Progenitor cell of endocrine pancreas (in vitro differentiated cells): ENCODE results near the gene AFG1L. TPM values are rescaled to one million over a fixed set of nuclear protein-coding genes. Genes with fewer than 3 reads are reported as not detected.
"Not testable (repeated sequence)": the region's sequence is repeated elsewhere in the genome, so short reads cannot be mapped to it uniquely, and the experiment has no call there.

ENCODE experiments used
- DNase-seq: peaks from one replicate; pipeline ENCODE4 v3.0.0; 2021; ENCODE audit warnings: low spot score; ENCODE audit not compliant: unreplicated experiment
- H3K27ac Mint-ChIP-seq: 2 replicates; pipeline ENCODE4 v1.8.0; 2021; ENCODE audit warnings: mild to moderate bottlenecking, moderate library complexity, mixed read lengths
- H3K27me3 Mint-ChIP-seq: 2 replicates; pipeline ENCODE4 v1.8.0; 2021; ENCODE audit warnings: mixed read lengths
- H3K36me3 Mint-ChIP-seq: 2 replicates; pipeline ENCODE4 v1.8.0; 2022; ENCODE audit warnings: mixed read lengths; ENCODE audit not compliant: insufficient read depth
- H3K4me1 Mint-ChIP-seq: 2 replicates; pipeline ENCODE4 v1.8.0; 2021; ENCODE audit warnings: low read depth, mixed read lengths
- H3K4me3 Mint-ChIP-seq: 2 replicates; pipeline ENCODE4 v1.8.0; 2021; ENCODE audit warnings: low read depth, mild to moderate bottlenecking, moderate library complexity, mixed read lengths
- H3K9me3 Mint-ChIP-seq: 2 replicates; pipeline ENCODE4 v1.8.0; 2021; ENCODE audit warnings: low read depth, mixed read lengths
- CTCF ChIP-seq: fragments of 200-600 bp; sonication (generic); IDR thresholded peaks from one replicate; pipeline ENCODE4 v1.5.0; 2021; ENCODE audit warnings: antibody characterized with exemption, mild to moderate bottlenecking; ENCODE audit not compliant: unreplicated experiment
- long read RNA-seq: library from polyadenylated mRNA; unstranded; transcript quantifications from one replicate; pipeline ENCODE4 v2.0.0, GENCODE V29; 2020
- total RNA-seq: library from RNA; stranded (reverse); gene quantifications from 2 replicates; pipeline ENCODE4 v1.2.1, GENCODE V29; 2021

AFG1L gene
- total RNA-seq = 8.5 and 9.6 TPM in 2 replicates
- long read RNA-seq, full-length matches to known transcripts = 8 of 20 reads
- long read RNA-seq, partial matches to known transcripts = 1 of 20 reads
- long read RNA-seq, other reads (novel, unspliced or antisense) = 11 of 20 reads

DNA sequence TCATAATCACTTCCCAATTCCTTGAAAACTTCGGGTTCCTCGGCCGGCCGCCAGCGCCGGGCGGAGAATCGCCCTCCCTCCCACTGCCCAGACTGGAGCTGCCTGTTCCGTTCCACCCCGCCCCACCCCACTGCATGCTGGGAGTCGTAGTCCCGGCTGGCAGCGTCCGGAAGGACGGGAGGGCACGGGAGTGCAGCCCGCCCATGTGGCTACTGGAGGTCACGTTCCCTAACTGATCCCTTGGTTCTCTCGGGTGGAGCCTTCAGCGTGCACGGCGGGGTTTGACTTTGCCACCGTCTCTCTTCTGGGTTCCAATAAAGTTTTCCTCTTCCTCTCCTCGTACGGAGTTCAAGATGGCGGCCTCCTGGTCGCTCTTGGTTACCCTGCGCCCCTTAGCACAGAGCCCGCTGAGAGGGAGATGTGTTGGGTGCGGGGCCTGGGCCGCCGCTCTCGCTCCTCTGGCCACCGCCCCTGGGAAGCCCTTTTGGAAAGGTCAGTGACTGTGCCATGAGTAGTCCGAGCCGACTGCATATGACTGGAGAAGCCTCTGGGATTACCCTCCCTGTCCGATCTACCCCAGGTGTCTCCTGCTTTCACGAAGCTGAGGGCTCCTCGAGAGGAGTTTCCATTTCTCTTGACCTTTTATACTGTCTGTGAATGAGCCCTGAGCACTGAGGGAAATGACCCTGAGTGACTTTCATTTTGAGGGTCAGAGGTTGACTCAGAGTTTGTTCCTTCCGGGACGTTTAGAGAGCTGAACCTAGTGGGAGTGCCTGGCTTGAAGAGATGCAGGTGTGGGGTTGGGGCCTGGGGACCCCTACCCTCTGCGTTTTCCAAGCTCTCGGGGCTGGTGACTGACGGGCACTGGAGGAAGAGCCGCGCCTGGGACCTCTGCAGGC lies at the start of gene AFG1L:
Gene AFG1L (plus strand): TSS at position 328 of the 899 bp plus-strand sequence. CDS start 26 bp downstream, at position 354.
- Mint-ChIP-seq H3K4me1 (peaks cover 7% of the 10 kb centered on the region), H3K4me3 (peak within 1 kb of the TSS; percentile 98), H3K27ac (peak within 1 kb of the TSS; percentile 99), H3K9me3 (no peaks in the 10 kb centered on the region), H3K36me3 (no peaks in the 10 kb centered on the region), H3K27me3 (no peaks in the 10 kb centered on the region)
- DNase-seq = peak; percentile 76
- no peak for TF ChIP-seq CTCF

DNA sequence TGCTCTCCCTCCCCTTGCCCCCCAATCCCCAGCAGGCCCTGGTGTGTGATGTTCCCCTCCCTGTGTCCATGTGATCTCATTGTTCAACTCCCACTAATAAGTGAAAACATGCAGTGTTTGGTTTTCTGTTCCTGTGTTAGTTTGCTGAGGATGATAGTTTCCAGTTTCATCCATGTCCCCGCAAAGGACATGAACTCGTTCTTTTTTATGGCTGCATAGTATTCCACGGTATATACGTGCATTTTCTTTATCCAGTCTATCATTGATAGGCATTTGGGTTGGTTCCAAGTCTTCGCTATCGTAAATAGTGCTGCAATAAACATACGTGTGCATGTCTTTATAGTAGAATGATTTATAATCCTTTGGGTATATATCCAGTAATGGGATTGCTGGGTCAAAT lies 49.8 kb upstream of the AFG1L start:
- Mint-ChIP-seq H3K4me1 (peaks cover 18% of the 10 kb centered on the region), H3K36me3 (peaks cover 42% of the 10 kb centered on the region), H3K9me3 (peaks cover 12% of the 10 kb centered on the region)
- H3K4me3 Mint-ChIP-seq, H3K27me3 Mint-ChIP-seq, H3K27ac Mint-ChIP-seq, DNase-seq: not testable (repeated sequence)

DNA sequence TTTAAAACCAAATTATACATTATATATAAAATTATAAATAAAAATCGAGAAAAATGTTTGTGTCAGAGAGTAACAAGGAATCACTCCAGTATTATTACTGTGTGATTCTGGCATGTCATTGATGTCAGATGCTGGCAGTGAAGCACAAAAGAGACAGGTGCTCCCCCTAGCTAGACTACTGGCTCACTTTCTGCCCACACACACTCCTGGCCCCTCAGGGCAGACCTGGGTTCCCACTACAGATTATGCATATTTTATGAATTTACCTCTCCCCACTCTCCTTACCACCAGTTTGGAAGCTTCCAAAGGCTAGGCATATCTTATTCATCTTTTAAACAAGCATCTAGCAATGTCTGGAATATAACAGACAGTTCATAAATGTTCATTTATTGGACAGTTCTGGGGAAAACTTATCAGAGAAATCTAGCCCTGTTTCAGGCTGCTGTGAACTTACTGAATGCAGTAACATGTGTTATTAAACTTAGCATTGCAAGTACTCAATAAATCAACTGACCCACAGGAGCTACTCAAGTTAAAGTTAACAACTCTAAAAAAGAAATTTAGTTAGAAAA lies 46.8 kb upstream of the AFG1L start:
- TF ChIP-seq CTCF = no peak
- H3K27me3 Mint-ChIP-seq = no peaks in the 10 kb centered on the region
- H3K27ac Mint-ChIP-seq = no peak overlapping the region
- H3K9me3 Mint-ChIP-seq = no peaks in the 10 kb centered on the region
- DNase-seq = no peak
- H3K36me3 Mint-ChIP-seq = peaks cover 31% of the 10 kb centered on the region
- no peak overlapping the region for H3K4me3 Mint-ChIP-seq
- peaks cover 7% of the 10 kb centered on the region for H3K4me1 Mint-ChIP-seq

- Mint-ChIP-seq H3K36me3 (peaks cover 22% of the 10 kb centered on the region), H3K4me1 (peaks cover 7% of the 10 kb centered on the region), H3K9me3 (no peaks in the 10 kb centered on the region), H3K27ac (no peak overlapping the region), H3K4me3 (no peak overlapping the region), H3K27me3 (no peaks in the 10 kb centered on the region)
- DNase-seq = no peak
- TF ChIP-seq CTCF = peak; percentile 16
Measured at GRCh38 chr6:108250240-108250866, 44.5 kb upstream of the AFG1L start.

DNA sequence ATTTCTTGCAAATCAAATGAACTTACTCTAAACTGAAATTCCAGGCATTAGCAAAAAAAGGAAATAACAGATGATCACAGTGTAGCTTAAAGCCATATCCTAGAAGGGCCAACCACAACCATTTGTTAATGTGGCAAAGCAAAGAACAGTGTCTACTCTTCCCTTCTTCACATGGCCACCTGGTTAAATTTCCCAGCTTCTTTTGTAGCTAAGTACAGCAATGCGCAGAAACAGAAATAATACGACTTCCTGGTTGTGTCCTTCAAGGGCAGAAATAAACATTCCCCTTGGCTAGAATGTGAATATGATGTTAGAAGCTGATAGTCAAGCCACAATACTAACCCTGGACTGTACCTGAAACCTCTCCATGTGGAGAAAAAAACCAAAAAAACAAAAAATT lies 43.6 kb upstream of the AFG1L start:
- H3K36me3 Mint-ChIP-seq = peaks cover 15% of the 10 kb centered on the region
- no peaks in the 10 kb centered on the region for H3K27me3 Mint-ChIP-seq
- peak overlapping the region; percentile 27 for H3K27ac Mint-ChIP-seq
- peaks cover 7% of the 10 kb centered on the region for H3K4me1 Mint-ChIP-seq
- H3K9me3 Mint-ChIP-seq = no peaks in the 10 kb centered on the region
- TF ChIP-seq CTCF = no peak
- DNase-seq = no peak
- H3K4me3 Mint-ChIP-seq = no peak overlapping the region
